Brain microvascular endothelial cell (primary cell): Measurements from ENCODE around the gene DGKB.

ENCODE experiments used
- DNase-seq: peaks from one replicate; pipeline ENCODE4 v3.0.0-alpha.2; 2020
- H3K27ac ChIP-seq: fragments of 250-450 bp; sonication (Bioruptor Pico); 2 replicates; pipeline ENCODE4 v1.5.1; 2020; ENCODE audit warnings: mild to moderate bottlenecking, moderate library complexity
- H3K27me3 ChIP-seq: fragments of 250-450 bp; sonication (Bioruptor Pico); replicated peaks from 2 replicates; pipeline ENCODE4 v1.5.1; 2020; ENCODE audit warnings: mild to moderate bottlenecking
- H3K36me3 ChIP-seq: fragments of 250-450 bp; sonication (Bioruptor Pico); replicated peaks from 2 replicates; pipeline ENCODE4 v1.5.1; 2020; ENCODE audit warnings: mild to moderate bottlenecking
- H3K4me3 ChIP-seq: 2 replicates; pipeline ENCODE4 v1.5.1; 2011; ENCODE audit warnings: low read depth, mild to moderate bottlenecking, control low read depth, low read length, moderate library complexity
- in situ Hi-C: cut with HindIII; loops from 2 replicates; pipeline ENCODE4 v1.10.0; 2017; ENCODE audit warnings: low sequenced_read_pairs, low pct_ligation_motif_present
- TF ChIP-seq, protein P1 (sequence below): IDR thresholded peaks from 2 replicates; pipeline ENCODE4 v1.5.1; 2011; ENCODE audit warnings: low read depth, mild to moderate bottlenecking, moderate library complexity, low read length, control low read depth, inconsistent platforms; ENCODE audit errors: missing control alignments

DGKB gene

DNA sequence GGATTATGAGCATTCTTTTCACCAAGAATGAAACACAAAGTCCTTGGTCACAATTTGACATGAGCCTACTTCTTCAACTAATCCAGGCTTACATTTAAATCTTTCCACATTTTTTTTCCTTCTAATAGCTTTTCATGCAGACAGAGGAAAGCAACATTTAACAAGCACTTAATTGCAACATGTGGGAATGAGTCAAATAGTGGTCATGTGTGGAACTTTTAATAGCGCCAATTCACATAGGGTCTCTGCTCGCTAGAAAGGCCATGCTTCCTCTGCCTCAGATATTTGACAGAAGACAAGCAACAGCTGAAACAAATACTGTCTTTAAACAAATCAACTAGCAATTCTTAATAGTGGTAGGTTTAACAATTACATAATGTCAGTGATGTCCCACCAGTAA lies 627.2 kb downstream of the DGKB start:
- no peaks in the 10 kb centered on the region for H3K36me3 ChIP-seq
- TF ChIP-seq, protein P1, sequence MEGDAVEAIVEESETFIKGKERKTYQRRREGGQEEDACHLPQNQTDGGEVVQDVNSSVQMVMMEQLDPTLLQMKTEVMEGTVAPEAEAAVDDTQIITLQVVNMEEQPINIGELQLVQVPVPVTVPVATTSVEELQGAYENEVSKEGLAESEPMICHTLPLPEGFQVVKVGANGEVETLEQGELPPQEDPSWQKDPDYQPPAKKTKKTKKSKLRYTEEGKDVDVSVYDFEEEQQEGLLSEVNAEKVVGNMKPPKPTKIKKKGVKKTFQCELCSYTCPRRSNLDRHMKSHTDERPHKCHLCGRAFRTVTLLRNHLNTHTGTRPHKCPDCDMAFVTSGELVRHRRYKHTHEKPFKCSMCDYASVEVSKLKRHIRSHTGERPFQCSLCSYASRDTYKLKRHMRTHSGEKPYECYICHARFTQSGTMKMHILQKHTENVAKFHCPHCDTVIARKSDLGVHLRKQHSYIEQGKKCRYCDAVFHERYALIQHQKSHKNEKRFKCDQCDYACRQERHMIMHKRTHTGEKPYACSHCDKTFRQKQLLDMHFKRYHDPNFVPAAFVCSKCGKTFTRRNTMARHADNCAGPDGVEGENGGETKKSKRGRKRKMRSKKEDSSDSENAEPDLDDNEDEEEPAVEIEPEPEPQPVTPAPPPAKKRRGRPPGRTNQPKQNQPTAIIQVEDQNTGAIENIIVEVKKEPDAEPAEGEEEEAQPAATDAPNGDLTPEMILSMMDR: no peak
- DNase-seq: no peak
- no peak overlapping the region for H3K27ac ChIP-seq
- in situ Hi-C loops: no loop called here
- H3K27me3 ChIP-seq: no peaks in the 10 kb centered on the region
- H3K4me3 ChIP-seq: no peak overlapping the region

DNA sequence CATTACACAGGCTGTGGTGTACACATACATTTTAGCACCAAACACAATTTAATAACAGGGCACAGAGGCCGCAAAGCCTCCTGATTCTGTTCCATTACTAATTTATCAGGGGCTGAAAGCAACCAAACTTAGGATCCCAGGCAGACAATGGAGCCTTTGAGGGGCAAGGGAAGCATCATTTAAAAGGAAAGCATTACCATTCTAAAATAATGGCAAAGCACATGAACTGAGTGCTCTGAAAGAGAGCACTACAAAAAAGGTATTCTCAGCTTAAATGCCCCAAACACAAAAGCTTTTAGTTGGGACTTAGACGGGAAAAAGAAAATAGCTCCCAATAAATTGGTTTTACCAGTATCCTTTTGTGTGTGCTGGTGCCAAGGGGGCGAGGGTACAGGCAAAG lies 631.1 kb downstream of the DGKB start:
- H3K4me3 ChIP-seq: no peak overlapping the region
- H3K36me3 ChIP-seq: no peaks in the 10 kb centered on the region
- no peaks in the 10 kb centered on the region for H3K27me3 ChIP-seq
- H3K27ac ChIP-seq: no peak overlapping the region
- no peak for DNase-seq
- in situ Hi-C loops: no loop called here
- TF ChIP-seq, protein P1: no peak

DNA sequence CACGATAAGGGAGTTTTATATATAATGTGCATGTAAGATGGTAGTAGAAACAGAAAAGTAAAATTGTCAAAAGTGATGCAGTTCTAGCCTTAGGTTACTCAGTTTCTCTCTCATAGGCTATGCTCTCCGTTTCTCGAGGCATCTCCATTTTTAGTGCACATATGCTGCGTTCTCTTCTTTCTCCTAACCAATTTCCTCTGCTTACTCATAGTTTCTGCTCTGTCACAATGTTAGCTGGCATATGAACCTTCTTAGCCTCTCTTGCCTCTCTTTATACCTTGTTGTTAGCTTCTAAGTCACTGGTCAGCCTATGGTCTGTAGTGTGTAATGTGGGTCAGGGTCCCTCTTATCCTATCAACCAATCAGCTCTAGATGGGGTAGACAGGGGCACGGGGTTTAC lies 632.5 kb downstream of the DGKB start:
- no peaks in the 10 kb centered on the region for H3K36me3 ChIP-seq
- TF ChIP-seq, protein P1: no peak
- no peak for DNase-seq
- no peak overlapping the region for H3K27ac ChIP-seq
- in situ Hi-C loops: no loop called here
- H3K27me3 ChIP-seq: no peaks in the 10 kb centered on the region
- no peak overlapping the region for H3K4me3 ChIP-seq

DNA sequence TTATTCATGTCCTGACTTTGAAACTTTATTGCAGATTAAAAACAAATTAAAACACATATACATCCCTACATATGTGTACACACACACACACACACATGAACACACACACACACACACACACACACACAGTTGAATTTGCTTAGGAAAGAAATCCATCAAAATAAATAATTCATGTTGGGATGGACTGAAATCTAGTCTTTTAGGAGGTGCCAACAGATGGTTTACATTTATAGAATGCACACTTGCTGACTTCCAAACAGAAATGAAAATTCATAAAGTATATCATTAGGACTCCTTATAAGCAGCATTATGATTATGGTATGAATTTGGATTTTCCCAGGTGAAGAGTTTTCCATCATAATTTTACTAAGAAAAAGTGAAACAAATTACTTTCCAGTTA lies 642.5 kb downstream of the DGKB start:
- H3K27me3 ChIP-seq: no peaks in the 10 kb centered on the region
- H3K27ac ChIP-seq: no peak overlapping the region
- no peak overlapping the region for H3K4me3 ChIP-seq
- TF ChIP-seq, protein P1: no peak
- H3K36me3 ChIP-seq: no peaks in the 10 kb centered on the region
- no peak for DNase-seq
- in situ Hi-C loops: no loop called here

DNA sequence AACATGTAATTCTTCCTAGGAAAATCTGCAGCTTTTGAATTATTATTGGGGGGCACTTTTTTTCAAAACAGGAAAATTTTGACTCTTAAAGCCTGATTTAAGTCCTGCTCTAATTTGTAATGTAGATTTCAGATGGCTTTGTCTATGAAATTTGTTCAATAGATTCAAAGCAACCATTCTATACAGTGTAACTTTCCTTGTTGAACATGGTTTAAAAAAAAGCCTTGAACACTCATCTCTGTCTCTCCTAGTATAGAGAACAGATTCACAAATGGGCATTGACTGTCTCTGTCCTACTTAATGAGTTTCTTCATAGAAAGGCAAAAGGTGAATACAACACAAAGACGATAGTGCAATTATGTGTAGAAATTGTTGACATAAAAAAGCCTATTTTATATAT lies 643.7 kb downstream of the DGKB start:
- H3K4me3 ChIP-seq: no peak overlapping the region
- TF ChIP-seq, protein P1: no peak
- H3K36me3 ChIP-seq: no peaks in the 10 kb centered on the region
- no peak overlapping the region for H3K27ac ChIP-seq
- no peak for DNase-seq
- in situ Hi-C loops: no loop called here
- no peaks in the 10 kb centered on the region for H3K27me3 ChIP-seq

DNA sequence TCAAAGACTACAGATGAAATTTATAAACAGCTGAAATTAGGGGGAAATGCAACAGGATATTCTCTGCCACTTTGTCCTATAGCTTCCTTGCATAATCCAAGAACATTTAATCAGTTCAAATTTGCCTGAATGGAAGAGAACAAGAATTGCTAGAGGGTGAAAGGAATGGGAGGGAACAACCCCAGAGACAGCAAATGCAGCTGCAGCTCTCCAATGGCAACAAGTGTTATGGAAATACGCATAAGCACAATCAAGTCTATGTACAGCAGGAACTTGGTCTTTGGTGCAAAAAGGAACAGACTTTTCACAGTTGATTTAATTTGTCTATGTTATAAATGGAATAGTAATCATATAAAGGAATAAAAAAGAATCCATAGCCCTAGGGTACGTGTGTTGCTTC lies 644.1 kb downstream of the DGKB start:
- no peaks in the 10 kb centered on the region for H3K36me3 ChIP-seq
- in situ Hi-C loops: no loop called here
- H3K4me3 ChIP-seq: no peak overlapping the region
- DNase-seq: no peak
- no peak overlapping the region for H3K27ac ChIP-seq
- no peaks in the 10 kb centered on the region for H3K27me3 ChIP-seq
- TF ChIP-seq, protein P1: no peak
